Measurements from ENCODE around the gene SCRT2.
"Not testable (repeated sequence)": the region's sequence is repeated elsewhere in the genome, so short reads cannot be mapped to it uniquely, and the experiment has no call there.

The SCRT2 gene

DNA sequence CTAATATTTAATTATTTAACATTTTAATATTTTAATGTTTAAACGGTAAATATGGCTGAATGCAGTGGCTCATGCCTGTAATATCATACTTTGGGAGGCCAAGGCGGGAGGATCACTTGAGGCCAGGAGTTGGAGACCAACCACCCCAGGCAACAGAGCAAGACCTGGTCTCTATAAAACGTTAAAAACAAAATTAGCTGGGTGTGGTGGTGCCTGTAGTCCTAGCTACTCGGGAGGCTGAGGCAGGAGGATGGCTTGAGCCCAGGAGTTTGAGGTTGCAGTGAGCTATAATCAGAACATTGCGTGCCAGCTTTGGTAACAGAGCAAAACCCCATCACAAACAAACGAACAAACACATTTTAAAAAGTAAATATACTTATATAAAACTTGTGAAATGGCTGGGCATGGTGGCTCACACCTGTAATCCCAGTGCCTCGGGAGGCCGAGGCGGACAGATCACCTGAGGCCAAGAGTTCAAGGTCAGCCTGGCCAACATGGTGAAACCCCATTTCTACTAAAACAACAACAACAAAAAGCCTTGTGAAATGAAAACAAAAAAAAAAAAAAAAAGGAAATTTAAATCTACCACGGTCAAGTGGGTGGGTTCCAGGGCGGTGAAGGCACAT is 30.8 kb downstream of the SCRT2 start:
- DNase-seq (ENCODE audit: extremely low read depth, low read depth) = no peak
- TF ChIP-seq, protein P1, sequence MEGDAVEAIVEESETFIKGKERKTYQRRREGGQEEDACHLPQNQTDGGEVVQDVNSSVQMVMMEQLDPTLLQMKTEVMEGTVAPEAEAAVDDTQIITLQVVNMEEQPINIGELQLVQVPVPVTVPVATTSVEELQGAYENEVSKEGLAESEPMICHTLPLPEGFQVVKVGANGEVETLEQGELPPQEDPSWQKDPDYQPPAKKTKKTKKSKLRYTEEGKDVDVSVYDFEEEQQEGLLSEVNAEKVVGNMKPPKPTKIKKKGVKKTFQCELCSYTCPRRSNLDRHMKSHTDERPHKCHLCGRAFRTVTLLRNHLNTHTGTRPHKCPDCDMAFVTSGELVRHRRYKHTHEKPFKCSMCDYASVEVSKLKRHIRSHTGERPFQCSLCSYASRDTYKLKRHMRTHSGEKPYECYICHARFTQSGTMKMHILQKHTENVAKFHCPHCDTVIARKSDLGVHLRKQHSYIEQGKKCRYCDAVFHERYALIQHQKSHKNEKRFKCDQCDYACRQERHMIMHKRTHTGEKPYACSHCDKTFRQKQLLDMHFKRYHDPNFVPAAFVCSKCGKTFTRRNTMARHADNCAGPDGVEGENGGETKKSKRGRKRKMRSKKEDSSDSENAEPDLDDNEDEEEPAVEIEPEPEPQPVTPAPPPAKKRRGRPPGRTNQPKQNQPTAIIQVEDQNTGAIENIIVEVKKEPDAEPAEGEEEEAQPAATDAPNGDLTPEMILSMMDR (IDR thresholded peaks at IDR 0.05; ENCODE audit: low read depth, low read length) = no peak

DNA sequence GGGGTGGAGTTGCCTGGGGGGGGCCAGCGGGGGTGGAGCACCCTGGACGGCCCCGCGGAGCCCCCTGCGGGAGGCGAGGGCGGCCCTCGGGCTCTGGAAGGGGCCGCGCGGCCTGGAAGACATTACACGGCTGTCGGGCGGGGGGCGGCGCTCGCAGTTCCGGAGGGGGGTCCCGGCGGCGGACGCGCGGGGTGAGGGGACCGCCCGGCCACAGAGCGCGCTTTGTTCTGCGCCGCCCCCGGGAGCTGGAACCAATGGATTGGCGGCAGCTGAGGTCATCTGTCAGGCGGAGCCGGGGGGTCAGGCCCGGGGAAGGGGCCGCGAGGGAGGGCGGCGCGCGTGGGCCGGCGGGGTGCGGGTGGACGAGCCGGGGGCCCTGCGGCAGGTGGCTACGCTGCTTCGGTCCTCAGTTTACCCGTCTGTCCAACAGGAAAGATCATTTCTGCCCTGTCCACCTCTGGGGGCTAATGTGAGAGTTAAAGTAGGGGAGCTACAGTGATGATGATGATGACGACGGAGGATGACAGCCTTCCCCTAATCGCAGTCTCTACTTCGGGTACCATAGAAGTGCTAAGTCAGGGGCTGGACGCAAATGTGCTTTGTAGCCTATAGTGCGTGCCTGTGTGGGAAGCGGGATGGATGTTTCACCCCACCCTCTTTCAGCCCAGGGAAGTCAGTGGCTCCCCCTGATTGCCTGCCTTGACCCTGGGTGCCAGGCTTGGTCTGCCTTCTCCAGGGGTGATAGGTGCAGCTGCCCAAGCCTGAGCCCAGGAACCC is 33.0 kb downstream of the SCRT2 start:
- no peak for DNase-seq (ENCODE audit: extremely low read depth, low read depth)
- TF ChIP-seq, protein P1 (IDR thresholded peaks at IDR 0.05; ENCODE audit: low read depth, low read length) = no peak

DNA sequence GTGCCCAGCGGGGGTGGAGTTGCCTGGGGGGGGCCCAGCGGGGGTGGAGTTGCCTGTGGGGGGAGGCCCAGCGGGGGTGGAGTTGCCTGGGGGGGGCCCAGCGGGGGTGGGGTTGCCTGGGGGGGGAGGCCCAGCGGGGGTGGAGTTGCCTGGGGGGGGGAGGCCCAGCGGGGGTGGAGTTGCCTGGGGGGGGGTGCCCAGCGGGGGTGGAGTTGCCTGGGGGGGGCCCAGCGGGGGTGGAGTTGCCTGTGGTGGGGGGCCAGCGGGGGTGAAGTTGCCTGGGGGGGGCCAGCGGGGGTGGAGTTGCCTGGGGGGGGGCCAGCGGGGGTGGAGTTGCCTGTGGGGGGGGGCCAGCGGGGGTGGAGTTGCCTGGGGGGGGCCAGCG is 33.6 kb downstream of the SCRT2 start:
- DNase-seq (ENCODE audit: extremely low read depth, low read depth) = not testable (repeated sequence)

DNA sequence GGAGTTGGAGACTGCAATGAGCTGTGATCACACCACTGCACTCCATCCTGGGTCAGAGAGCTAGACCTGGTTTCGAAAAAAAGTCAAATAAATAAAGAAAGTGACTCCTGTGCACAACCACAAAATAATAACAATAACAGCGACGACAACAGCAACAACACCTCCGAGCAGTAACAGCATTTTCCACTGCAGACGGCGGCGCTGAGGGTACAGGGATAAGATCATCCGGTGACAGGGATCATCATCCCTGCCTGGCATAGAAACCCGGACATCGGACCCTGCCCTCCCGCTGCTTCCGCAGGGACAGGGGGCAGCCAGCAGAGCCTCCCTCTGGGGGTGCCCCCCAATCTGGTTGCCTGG is 34.1 kb downstream of the SCRT2 start:
- no peak for DNase-seq (ENCODE audit: extremely low read depth, low read depth)
- TF ChIP-seq, protein P1 (IDR thresholded peaks at IDR 0.05; ENCODE audit: low read depth, low read length) = no peak

DNA sequence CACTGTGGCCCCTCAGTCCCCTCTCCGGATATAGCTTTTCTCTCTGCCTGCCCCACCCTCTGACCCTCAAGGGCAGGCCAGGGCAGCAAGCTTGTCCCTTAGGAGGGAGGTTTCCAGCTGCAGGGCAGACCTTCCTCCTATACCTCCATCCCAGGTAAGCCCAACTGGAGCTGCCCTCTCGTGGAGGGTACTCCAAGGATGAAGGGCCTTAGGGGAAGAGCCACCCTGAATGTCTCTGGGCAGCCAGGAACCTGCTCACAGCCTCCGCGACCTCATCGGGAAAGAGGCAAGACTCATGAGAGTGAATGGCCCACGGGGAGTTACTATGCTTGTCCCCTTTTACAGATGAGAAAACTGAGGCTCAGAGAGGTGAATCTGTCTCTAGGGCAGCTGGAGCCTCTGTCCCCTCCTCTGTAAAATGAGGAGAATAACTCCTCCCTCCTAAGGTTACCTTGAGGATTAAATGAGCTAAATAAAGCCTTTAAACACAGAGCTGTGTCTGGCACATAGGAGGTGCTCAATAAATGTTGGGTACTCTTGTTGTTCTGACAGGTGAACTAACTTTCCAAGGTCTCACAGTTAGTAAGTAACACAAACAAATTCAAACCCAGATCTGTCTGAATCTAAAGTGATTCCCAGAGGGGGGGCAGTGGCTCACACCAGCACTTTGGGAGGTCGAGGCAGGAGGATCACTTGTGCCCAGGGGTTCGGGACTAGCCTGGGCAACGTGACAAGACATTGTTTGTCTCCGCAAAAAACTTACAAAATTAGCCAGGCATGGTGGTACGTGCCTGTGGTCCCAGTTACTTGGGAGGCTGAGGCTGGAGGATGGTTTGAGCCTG is 34.7 kb downstream of the SCRT2 start:
- TF ChIP-seq, protein P1 (IDR thresholded peaks at IDR 0.05; ENCODE audit: low read depth, low read length) = no peak
- no peak for DNase-seq (ENCODE audit: extremely low read depth, low read depth)

DNA sequence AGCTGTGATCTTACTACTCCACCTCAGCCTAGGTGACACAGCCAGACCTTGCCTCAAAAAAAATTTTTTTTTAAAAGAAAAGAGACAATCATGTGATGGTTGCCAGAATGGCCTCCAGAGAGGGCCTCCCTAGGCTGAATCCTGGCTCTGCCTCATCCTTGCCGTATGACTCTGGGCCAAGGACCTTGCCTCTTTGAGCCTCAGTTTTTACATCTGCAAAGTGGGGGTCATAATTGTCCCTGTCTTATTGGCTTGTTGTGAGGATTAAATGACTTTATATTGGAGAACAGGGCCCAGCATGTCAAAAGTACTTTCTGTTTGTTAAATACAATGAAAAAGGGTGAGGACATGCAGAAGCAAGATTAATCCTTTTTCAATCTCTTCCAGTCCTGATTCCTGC is 37.0 kb downstream of the SCRT2 start:
- TF ChIP-seq, protein P1 (IDR thresholded peaks at IDR 0.05; ENCODE audit: low read depth, low read length) = no peak
- no peak for DNase-seq (ENCODE audit: extremely low read depth, low read depth)

DNA sequence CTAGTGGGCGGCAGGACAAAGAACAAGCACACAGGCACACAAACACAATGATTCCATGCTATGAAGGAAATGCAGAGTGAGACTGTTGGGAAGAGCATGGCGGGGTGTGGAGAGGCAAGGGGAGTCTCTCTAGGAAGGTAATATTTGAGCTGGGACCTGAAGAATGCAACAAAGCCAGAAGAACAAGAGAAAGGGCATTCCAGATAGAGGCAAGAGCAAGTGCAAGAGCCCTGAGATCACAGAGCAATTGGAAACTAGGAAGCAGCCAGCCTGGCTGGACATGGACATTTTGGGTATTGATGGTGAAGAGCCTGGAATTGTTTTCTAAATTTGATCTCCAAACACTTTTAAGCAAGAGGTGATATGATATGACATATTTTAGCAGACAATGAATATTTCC is 38.0 kb downstream of the SCRT2 start:
- no peak for DNase-seq (ENCODE audit: extremely low read depth, low read depth)
- TF ChIP-seq, protein P1 (IDR thresholded peaks at IDR 0.05; ENCODE audit: low read depth, low read length) = no peak

Data from AG09319 (cell line).